ENCODE measurements around the gene AASDH.
"Not testable (repeated sequence)": the region's sequence is repeated elsewhere in the genome, so short reads cannot be mapped to it uniquely, and the experiment has no call there.

AASDH gene

DNA sequence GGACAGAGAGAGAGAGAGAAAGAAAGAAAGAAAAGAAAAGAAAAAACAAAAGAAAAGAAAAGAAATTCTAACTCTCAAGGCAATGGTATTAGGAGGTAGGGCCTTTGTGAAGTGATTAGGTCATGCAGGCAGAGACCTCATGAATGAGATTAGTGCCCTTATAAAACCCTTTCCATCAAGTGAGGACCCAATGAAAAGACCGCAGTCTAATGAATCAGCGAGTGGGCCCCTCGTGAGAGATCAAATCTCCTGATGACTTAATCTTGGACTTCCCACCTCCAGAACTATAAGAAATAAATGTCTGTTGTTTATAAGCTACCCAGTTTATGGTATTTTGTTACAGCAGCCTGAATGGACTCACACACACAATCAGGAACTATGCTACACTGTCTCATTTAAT is 16.9 kb downstream of the AASDH start:
- Mint-ChIP-seq H3K36me3 (ENCODE audit: low read depth) (peaks cover 39% of the 10 kb centered on the region), H3K27ac (peak overlapping the region; percentile 61), H3K9me3 (no peaks in the 10 kb centered on the region), H3K27me3 (no peaks in the 10 kb centered on the region), H3K4me1 (ENCODE audit: low read depth) (no peaks in the 10 kb centered on the region), H3K4me3 (no peak overlapping the region)

DNA sequence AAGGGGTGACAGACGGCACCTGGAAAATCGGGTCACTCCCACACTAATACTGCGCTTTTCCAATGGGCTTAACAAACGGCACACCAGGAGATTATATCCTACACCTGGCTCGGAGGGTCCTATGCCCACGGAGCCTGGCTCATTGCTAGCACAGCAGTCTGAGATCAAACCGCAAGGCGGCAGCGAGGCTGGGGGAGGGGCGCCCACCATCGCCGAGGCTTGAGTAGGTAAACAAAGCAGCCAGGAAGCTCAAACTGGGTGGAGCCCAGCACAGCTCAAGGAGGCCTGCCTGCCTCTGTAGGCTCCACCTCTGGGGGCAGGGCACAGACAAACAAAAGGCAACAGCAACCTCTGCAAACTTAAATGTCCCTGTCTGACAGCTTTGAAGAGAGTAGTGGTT is 24.3 kb downstream of the AASDH start:
- H3K4me1 Mint-ChIP-seq (ENCODE audit: low read depth); H3K9me3 Mint-ChIP-seq; H3K27ac Mint-ChIP-seq; H3K4me3 Mint-ChIP-seq; H3K27me3 Mint-ChIP-seq: not testable (repeated sequence)
- peaks cover 55% of the 10 kb centered on the region for H3K36me3 Mint-ChIP-seq (ENCODE audit: low read depth)

DNA sequence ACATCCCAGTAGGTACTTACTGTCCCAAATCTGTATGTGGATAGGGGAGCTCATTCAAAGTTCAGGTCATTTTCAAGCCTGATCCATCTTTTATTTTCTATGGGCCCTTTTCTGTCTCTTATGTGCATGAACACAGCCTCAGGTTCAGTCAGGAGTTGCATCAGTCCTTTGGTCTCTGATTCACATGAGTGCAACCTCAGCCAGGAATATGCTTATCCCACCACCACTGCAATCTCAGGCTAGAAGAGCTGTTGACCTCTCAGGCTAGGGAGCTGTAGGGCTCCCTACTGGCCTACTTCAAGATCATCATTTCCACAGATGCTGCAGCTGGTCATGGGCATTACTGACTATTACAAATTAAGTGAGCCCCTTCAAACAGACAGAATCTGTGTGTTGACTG is 27.2 kb downstream of the AASDH start:
- H3K27ac Mint-ChIP-seq: no peak overlapping the region
- H3K4me1 Mint-ChIP-seq (ENCODE audit: low read depth): no peaks in the 10 kb centered on the region
- H3K36me3 Mint-ChIP-seq (ENCODE audit: low read depth): peaks cover 45% of the 10 kb centered on the region

DNA sequence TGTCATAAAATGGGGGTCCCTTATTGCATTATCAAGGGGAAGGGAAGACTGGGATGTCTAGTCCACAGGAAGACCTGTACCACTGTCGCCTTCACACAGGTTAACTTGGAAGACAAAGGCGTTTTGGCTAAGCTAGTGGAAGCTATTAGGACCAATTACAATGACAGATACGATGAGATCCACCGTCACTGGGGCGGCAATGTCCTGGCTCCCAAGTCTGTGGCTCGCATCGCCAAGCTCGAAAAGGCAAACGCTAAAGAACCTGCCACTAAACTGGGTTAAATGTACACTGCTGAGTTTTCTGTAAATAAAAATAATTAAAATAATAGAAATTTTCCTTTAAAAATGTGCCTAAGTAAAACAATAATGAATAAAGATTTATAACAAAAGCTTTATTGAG is 30.6 kb downstream of the AASDH start:
- H3K4me3 Mint-ChIP-seq: no peak overlapping the region
- H3K27ac Mint-ChIP-seq: no peak overlapping the region
- H3K4me1 Mint-ChIP-seq (ENCODE audit: low read depth): no peaks in the 10 kb centered on the region
- H3K27me3 Mint-ChIP-seq: no peaks in the 10 kb centered on the region
- no peaks in the 10 kb centered on the region for H3K9me3 Mint-ChIP-seq
- H3K36me3 Mint-ChIP-seq (ENCODE audit: low read depth): peaks cover 29% of the 10 kb centered on the region

More for the DNA sequence above, 27.2 kb downstream of the AASDH start:
- Mint-ChIP-seq H3K27me3 (no peaks in the 10 kb centered on the region), H3K9me3 (peaks cover 3% of the 10 kb centered on the region), H3K4me3 (no peak overlapping the region)

DNA sequence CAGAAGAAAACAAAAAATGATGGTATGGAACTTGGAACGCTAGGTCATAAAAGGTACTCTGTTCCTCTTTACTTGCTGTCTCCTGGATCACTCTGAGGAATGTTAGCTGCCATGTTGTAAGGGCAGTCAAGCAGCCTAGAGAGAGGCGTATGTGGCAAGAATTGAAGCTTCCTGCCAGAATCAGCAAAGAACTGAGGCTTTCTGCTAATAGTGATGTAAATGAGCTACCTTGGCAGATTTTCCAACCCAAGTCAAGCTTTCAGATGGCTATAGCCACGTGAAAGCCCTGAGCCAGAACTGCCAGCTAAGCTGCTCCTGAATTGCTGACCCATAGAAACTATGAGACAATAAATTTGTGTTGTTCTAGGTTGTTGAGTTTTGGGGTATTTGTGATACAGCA is 38.7 kb downstream of the AASDH start:
- Mint-ChIP-seq H3K27ac (no peak overlapping the region), H3K4me1 (ENCODE audit: low read depth) (peaks cover 8% of the 10 kb centered on the region)

DNA sequence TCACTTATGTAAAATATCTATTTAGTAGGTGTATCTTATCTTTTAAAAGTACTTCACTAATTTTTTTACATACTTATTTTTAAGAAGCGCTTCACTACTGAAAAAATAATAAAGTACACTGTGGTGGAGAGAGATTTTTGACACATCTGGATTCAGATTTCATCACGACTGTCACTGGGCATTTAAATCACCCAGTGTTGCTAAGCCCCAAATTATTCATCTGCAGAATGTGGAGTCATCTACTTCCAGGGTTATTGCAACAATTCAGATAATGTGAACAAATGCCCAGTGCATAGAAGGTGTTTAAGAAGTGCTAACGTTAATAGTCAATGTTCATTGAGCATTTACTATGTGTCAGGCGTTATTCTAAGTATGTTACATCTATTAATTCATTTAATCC is 41.8 kb downstream of the AASDH start:
- H3K4me1 Mint-ChIP-seq (ENCODE audit: low read depth): peaks cover 8% of the 10 kb centered on the region
- H3K27ac Mint-ChIP-seq: no peak overlapping the region
- no peak overlapping the region for H3K4me3 Mint-ChIP-seq
- no peaks in the 10 kb centered on the region for H3K27me3 Mint-ChIP-seq
- peaks cover 32% of the 10 kb centered on the region for H3K36me3 Mint-ChIP-seq (ENCODE audit: low read depth)
- H3K9me3 Mint-ChIP-seq: no peaks in the 10 kb centered on the region

More for the DNA sequence above, 38.7 kb downstream of the AASDH start:
- Mint-ChIP-seq H3K4me3 (no peak overlapping the region), H3K36me3 (ENCODE audit: low read depth) (peaks cover 26% of the 10 kb centered on the region), H3K27me3 (no peaks in the 10 kb centered on the region), H3K9me3 (no peaks in the 10 kb centered on the region)

DNA sequence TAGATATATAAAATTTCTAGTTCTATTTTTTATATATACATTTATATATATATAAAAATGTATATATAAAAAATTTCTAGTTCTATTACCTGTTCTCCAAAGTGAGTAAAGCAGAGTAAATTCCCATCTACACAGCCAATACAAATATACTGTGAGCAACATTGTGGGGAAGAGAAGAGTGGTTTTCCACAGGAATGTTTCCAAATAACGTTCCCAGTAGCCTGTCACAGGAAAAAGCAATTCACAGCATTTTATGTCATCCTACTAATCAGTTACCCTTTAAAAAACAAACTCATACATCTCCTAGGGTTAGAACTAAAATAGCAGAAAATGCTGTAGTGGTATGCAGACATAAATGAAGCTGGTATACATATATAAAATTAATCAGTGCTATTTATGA is 44.5 kb downstream of the AASDH start:
- Mint-ChIP-seq H3K4me1 (ENCODE audit: low read depth) (no peaks in the 10 kb centered on the region), H3K4me3 (no peak overlapping the region), H3K27ac (no peak overlapping the region), H3K36me3 (ENCODE audit: low read depth) (peaks cover 25% of the 10 kb centered on the region), H3K27me3 (no peaks in the 10 kb centered on the region), H3K9me3 (no peaks in the 10 kb centered on the region)

DNA sequence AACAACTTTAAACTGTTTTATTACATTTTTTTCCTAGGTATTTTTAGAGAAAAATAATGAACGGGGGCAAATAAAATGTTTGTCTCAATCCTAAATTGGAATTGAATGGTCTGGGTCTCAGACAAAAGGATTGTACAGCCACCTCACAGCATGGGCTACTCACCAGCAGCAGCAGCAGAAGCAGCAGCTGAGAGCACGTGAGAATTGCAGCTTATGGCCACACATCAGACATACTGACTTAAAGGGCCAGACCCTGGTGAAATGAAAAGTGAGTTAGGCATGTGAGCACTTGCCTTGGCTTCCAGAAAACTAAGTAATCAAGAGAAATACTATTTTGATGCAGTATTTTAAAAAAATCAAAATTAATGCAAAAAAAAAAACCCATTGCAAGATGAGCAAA is 56.6 kb downstream of the AASDH start:
- Mint-ChIP-seq H3K36me3 (ENCODE audit: low read depth) (peaks cover 4% of the 10 kb centered on the region), H3K4me3 (no peak overlapping the region), H3K9me3 (peaks cover 12% of the 10 kb centered on the region), H3K27me3 (no peaks in the 10 kb centered on the region), H3K4me1 (ENCODE audit: low read depth) (no peaks in the 10 kb centered on the region), H3K27ac (no peak overlapping the region)

DNA sequence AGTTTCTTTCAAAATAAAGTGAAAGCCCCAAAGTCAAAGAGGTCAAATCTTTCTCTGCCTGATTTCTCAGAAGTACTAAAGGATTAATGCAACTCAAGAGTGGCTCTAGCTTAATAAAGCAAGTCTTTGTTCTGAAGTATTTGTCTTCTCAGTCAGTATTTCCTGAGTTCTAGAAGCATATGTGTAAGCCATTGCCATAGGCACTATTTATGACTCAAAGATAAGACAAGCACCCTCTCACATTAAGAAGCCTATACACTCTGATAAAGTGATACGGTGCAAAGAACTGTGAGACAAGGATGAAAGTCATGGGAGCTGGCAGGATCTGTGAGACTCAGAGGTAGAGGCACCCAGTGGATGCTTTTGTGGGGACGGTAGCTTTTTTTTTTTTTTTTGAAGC is 60.9 kb downstream of the AASDH start:
- peaks cover 1% of the 10 kb centered on the region for H3K9me3 Mint-ChIP-seq
- H3K4me1 Mint-ChIP-seq (ENCODE audit: low read depth): no peaks in the 10 kb centered on the region
- no peak overlapping the region for H3K4me3 Mint-ChIP-seq
- no peak overlapping the region for H3K27ac Mint-ChIP-seq
- no peaks in the 10 kb centered on the region for H3K27me3 Mint-ChIP-seq
- no peaks in the 10 kb centered on the region for H3K36me3 Mint-ChIP-seq (ENCODE audit: low read depth)

DNA sequence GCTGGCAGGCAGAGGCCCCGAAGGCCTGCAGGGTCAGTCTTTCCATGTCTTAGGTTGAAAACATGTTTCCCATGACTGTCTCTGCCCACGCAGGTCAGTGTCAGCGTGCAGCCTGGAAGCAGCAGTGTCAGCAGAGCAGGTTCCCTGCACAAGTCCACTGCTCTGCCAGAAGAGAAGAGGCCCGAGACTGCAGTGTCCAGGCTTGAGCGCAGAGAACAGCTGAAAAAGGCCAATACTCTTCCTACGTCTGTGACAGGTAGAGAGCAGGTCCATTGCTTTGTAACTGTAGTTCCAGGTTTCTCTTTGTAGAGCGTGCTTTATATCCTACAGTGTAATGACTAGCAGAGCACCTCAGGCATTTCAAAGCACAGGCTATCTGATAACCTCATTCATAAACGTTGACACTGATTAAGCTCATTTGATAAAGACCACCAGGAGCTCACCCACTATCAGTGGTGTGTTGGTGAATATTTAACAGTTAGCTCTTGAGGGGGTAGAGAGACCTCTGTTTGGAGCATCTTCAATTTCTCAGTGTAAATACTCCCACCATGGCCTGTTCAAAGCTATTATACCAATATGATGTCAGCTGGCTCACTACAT is 63.2 kb downstream of the AASDH start:
- no peak overlapping the region for H3K27ac Mint-ChIP-seq
- H3K4me1 Mint-ChIP-seq (ENCODE audit: low read depth): no peaks in the 10 kb centered on the region
- no peaks in the 10 kb centered on the region for H3K36me3 Mint-ChIP-seq (ENCODE audit: low read depth)
- H3K9me3 Mint-ChIP-seq: no peaks in the 10 kb centered on the region
- H3K4me3 Mint-ChIP-seq: no peak overlapping the region
- no peaks in the 10 kb centered on the region for H3K27me3 Mint-ChIP-seq

DNA sequence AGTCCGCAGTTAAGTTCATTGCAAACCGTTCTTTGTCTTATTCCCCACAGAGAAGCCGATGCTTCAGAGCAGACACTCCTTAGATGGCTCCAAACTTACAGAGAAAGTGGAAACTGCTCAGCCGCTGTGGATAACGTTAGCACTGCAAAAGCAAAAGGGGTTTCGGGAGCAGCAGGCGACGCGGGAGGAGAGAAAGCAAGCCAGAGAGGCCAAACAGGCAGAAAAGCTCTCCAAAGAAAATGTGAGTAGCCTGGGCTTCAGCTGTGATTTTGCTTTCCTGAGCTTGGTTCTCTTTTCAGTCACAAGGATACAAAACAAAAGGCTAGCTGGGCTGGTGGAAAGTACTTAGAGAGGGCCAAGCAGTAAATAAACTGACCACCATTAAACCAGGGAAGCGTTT is 64.0 kb downstream of the AASDH start:
- Mint-ChIP-seq H3K9me3 (no peaks in the 10 kb centered on the region), H3K4me1 (ENCODE audit: low read depth) (no peaks in the 10 kb centered on the region), H3K27me3 (no peaks in the 10 kb centered on the region), H3K4me3 (no peak overlapping the region), H3K36me3 (ENCODE audit: low read depth) (no peaks in the 10 kb centered on the region), H3K27ac (no peak overlapping the region)

DNA sequence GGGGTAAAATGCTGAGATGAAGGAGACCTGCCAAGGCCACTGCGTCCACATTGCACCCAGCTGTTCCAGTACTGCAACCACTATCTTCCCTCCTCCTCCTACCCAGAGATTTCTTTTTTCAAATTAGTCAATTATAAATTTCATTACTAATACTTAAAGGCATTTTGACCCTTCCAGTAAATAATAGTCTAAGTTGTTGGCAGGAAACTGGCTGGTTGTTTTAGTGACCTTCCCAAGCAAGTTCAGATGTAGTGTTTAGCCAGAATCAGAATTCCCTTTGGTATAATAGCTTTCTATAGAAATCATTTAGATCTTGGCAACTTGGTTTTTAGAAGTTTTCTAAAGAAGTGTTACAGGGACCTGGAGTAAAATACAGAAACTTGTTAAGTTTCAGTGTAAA is 66.0 kb downstream of the AASDH start:
- Mint-ChIP-seq H3K27ac (no peak overlapping the region), H3K4me1 (ENCODE audit: low read depth) (no peaks in the 10 kb centered on the region), H3K4me3 (no peak overlapping the region), H3K36me3 (ENCODE audit: low read depth) (no peaks in the 10 kb centered on the region), H3K27me3 (no peaks in the 10 kb centered on the region), H3K9me3 (no peaks in the 10 kb centered on the region)

DNA sequence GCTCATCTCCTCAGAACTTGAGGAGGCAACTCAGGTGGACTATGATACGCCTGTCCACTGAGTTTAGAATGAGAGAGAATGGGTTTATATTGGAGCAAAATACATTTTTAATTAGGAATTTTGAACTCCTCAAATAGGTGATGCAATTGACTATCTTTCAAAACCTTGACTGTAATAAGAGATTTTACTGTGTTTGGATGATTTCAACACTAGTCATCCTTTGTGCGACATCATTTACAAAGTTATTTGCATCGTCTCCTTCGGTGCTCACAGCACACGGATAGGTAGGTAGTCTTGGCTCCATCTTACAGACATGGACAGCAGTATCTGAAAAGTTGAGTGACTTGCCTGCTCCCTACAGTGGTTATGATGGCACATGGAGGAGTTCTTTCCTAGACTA is 67.0 kb downstream of the AASDH start:
- no peaks in the 10 kb centered on the region for H3K36me3 Mint-ChIP-seq (ENCODE audit: low read depth)
- no peak overlapping the region for H3K4me3 Mint-ChIP-seq

DNA sequence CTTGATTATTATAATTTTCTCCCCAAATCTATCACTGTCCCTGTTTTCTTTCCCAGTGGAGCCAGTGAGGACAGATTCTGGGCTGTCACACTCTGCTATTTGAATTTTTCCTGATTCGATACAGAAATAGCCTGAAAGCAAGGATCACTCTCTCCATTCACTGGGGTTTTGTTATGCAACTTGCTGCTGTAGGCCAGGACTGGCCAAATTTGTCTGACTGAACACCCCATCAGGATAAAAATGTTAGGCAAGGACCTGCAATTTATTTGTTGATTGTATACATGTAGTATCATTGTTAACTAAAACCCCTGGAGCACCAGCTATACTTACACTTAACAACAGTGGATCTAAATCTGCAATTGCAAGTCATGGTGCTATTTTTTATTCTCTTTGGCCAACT is 68.7 kb downstream of the AASDH start:
- no peaks in the 10 kb centered on the region for H3K36me3 Mint-ChIP-seq (ENCODE audit: low read depth)

More for the DNA sequence above, 67.0 kb downstream of the AASDH start:
- Mint-ChIP-seq H3K27ac (no peak overlapping the region), H3K9me3 (no peaks in the 10 kb centered on the region), H3K4me1 (ENCODE audit: low read depth) (no peaks in the 10 kb centered on the region), H3K27me3 (no peaks in the 10 kb centered on the region)

DNA sequence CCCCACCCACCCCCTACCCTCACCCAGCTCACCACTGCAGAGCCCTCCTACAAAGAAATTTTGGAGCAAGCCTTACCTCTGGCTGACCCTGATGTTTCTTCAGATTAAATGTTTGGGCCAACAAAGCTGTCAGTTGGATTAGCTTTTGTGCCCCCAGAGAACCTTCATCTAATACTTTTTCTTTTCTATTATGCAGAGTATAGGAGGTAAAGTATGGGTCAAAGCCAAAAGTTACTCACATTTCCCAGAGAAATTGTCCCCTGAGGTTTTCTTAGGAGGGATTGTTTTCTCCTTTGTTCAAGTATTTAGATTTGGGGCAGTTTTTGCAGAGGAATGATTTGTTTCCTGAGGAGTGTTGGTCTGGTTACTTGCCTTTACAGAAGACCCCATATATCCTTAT is 69.5 kb downstream of the AASDH start:
- no peak overlapping the region for H3K4me3 Mint-ChIP-seq
- no peaks in the 10 kb centered on the region for H3K27me3 Mint-ChIP-seq
- no peaks in the 10 kb centered on the region for H3K36me3 Mint-ChIP-seq (ENCODE audit: low read depth)
- no peaks in the 10 kb centered on the region for H3K4me1 Mint-ChIP-seq (ENCODE audit: low read depth)
- no peaks in the 10 kb centered on the region for H3K9me3 Mint-ChIP-seq
- H3K27ac Mint-ChIP-seq: no peak overlapping the region

More for the DNA sequence above, 68.7 kb downstream of the AASDH start:
- Mint-ChIP-seq H3K4me3 (no peak overlapping the region), H3K4me1 (ENCODE audit: low read depth) (no peaks in the 10 kb centered on the region), H3K27me3 (no peaks in the 10 kb centered on the region), H3K9me3 (no peaks in the 10 kb centered on the region), H3K27ac (no peak overlapping the region)

DNA sequence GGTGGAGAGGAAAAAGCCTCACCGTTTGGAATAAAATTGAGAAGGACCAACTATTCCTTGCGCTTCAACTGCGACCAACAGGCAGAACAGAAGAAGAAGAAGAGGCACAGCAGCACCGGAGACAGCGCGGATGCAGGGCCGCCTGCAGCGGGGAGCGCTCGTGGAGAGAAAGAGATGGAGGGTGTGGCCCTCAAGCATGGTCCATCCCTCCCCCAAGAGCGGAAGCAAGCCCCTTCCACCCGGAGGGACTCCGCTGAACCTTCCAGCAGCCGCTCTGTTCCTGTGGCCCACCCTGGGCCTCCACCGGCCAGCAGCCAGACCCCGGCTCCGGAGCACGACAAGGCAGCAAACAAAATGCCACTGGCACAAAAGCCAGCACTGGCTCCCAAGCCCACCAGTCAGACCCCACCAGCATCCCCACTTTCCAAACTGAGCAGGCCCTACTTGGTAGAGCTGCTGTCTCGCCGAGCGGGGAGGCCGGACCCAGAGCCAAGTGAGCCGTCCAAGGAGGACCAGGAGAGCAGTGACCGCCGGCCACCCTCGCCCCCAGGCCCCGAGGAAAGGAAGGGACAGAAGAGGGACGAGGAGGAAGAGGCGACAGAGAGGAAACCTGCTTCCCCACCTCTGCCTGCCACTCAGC is 71.2 kb downstream of the AASDH start:
- no peak overlapping the region for H3K4me3 Mint-ChIP-seq
- no peaks in the 10 kb centered on the region for H3K27me3 Mint-ChIP-seq
- H3K9me3 Mint-ChIP-seq: no peaks in the 10 kb centered on the region
- no peaks in the 10 kb centered on the region for H3K4me1 Mint-ChIP-seq (ENCODE audit: low read depth)
- H3K36me3 Mint-ChIP-seq (ENCODE audit: low read depth): no peaks in the 10 kb centered on the region
- H3K27ac Mint-ChIP-seq: no peak overlapping the region

Measured in stimulated activated naive CD8-positive, alpha-beta T cell treated with anti-CD3 and anti-CD28 coated beads, Interleukin-15, Interleukin-2, amounts not matched to agents 100 ng/mL and 50 ng/mL, for 24 hours (primary cell).